ENCODE results near the gene GALNT14. TPM values are rescaled to one million over a fixed set of nuclear protein-coding genes. Genes with fewer than 3 reads are reported as not detected.

GALNT14 gene
- total RNA-seq, 3 donors from 2014 or later (not counting 1 experiment from before 2014, with no cell fraction given), result 0.68 TPM; not detected in 2

DNA sequence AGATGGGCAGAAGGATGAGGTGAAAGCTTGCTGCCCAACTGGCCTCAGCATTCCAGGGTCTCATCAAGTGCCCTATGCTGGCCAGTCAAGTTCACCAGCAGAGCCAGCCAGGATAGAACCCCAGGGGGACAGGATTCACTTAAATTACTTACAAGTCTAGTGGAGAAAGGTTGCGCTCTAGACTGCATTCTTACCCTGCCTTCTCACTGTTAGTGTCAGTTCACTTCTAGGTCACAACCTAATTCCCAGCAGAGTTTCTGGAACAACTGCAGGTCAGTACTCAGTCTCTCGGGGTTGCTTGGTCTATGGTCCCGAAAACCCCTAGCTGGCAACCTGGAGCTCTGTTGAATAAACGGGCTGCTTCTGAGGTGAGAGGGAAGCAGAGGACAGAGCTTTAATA is 32.9 kb upstream of the GALNT14 start:
- Histone ChIP-seq H3K36me3 (ENCODE audit: control insufficient read depth, insufficient read depth, low read length) (no peaks in the 10 kb centered on the region), H3K9me3 (ENCODE audit: control insufficient read depth, insufficient read depth, low read length) (no peaks in the 10 kb centered on the region), H3K4me3 (ENCODE audit: low read length) (no peak overlapping the region), H3K27ac (ENCODE audit: low read length) (no peak overlapping the region), H3K4me1 (ENCODE audit: control insufficient read depth, insufficient read depth, low read length) (no peaks in the 10 kb centered on the region), H3K27me3 (ENCODE audit: control insufficient read depth, insufficient read depth, low read length) (no peaks in the 10 kb centered on the region)
- no peak overlapping the region for H3K4me3 Mint-ChIP-seq
- no peak overlapping the region for H3K27ac Mint-ChIP-seq
- no peaks in the 10 kb centered on the region for H3K9me3 Mint-ChIP-seq
- TF ChIP-seq CTCF (IDR thresholded peaks at IDR 0.05), result no peak
- no peak for ATAC-seq
- intact Hi-C loops (cut with micrococcal nuclease), result loop anchor here (2.0 kb wide), 2 partner anchors 162 to 456 kb away; no protein-coding TSS in a partner anchor
- H3K27me3 Mint-ChIP-seq (ENCODE audit: low read depth in 2 of 2), result peaks cover 7 to 8% of the 10 kb centered on the region in 2 donors
- no peaks in the 10 kb centered on the region for H3K4me1 Mint-ChIP-seq
- no peak for DNase-seq
- no peaks in the 10 kb centered on the region for H3K36me3 Mint-ChIP-seq
- 86% methylated on average over 4 of the region's 4 CpGs for WGBS (ENCODE audit: insufficient coverage)

DNA sequence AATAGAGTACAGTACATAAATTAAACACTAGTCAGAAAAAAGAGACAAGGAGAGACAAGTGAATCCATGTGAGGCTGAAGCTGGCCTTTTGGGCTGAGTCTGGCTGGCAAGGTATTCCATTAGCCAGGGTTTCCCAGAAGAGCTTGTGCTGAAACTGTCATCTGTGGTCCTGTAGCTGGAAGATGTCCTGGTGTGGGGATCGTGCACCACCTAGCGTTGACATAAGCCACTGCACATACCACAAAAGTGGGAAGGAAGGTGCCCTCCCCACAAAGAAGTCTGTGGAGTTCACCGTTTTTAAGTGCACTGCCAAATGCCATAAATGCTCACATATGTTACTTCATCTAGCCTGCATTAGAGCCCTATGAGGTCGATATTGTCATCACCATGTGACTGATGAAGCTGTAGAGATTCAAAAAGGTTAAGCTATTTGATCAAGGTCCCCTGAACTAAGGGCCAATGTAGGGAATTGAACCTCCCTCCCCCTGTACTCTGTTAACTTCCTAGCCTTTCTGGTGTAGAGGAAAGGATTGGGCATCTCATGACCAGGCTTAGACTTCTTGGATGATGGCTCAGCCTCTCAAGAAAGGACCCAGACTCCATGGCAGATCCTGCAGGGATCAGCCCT is 31.9 kb upstream of the GALNT14 start:
- Histone ChIP-seq H3K27ac (ENCODE audit: low read length) (no peak overlapping the region), H3K9me3 (ENCODE audit: control insufficient read depth, insufficient read depth, low read length) (no peaks in the 10 kb centered on the region), H3K4me1 (ENCODE audit: control insufficient read depth, insufficient read depth, low read length) (no peaks in the 10 kb centered on the region), H3K27me3 (ENCODE audit: control insufficient read depth, insufficient read depth, low read length) (no peaks in the 10 kb centered on the region), H3K4me3 (ENCODE audit: low read length) (no peak overlapping the region), H3K36me3 (ENCODE audit: control insufficient read depth, insufficient read depth, low read length) (no peaks in the 10 kb centered on the region)
- intact Hi-C loops (cut with micrococcal nuclease), result loop anchor here (2.0 kb wide), 2 partner anchors 163 to 455 kb away; no protein-coding TSS in a partner anchor
- ATAC-seq (peak; percentile 61 to 95 (median 76)), DNase-seq (peak; percentile 24 to 72)
- peak; percentile 73 for TF ChIP-seq CTCF (IDR thresholded peaks at IDR 0.05)
- 0% methylated on average over 4 of the region's 4 CpGs for WGBS (ENCODE audit: insufficient coverage)
- Mint-ChIP-seq H3K36me3 (no peaks in the 10 kb centered on the region), H3K4me1 (peaks cover under 1% of the 10 kb centered on the region in 2 donors), H3K27me3 (ENCODE audit: low read depth in 2 of 2) (peaks cover 7 to 8% of the 10 kb centered on the region in 2 donors), H3K4me3 (no peak overlapping the region), H3K27ac (no peak overlapping the region), H3K9me3 (no peaks in the 10 kb centered on the region)

DNA sequence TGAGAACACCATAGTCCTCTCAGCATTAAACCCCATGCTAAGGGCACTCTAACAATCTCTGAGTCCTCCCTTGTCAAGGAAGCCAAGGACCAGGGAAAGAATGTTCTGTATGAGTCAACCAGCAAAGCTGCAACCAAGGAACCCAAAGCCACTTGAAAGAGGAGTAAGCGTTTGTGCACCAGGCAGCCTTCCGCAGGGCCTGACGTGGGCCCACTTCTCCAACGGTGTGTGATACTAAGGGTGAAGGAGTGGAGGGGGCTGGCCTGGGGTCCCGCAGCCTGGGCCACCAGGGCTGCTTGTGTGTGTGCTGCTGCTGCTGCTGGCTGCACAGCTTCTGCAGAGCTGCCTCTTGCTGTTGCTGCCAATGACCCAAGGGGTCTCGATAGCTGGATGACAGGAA is 30.1 kb upstream of the GALNT14 start:
- Histone ChIP-seq H3K27ac (ENCODE audit: low read length) (no peak overlapping the region), H3K9me3 (ENCODE audit: control insufficient read depth, insufficient read depth, low read length) (no peaks in the 10 kb centered on the region), H3K27me3 (ENCODE audit: control insufficient read depth, insufficient read depth, low read length) (no peaks in the 10 kb centered on the region), H3K4me1 (ENCODE audit: control insufficient read depth, insufficient read depth, low read length) (no peaks in the 10 kb centered on the region), H3K36me3 (ENCODE audit: control insufficient read depth, insufficient read depth, low read length) (no peaks in the 10 kb centered on the region), H3K4me3 (ENCODE audit: low read length) (no peak overlapping the region)
- Mint-ChIP-seq H3K27ac (no peak overlapping the region), H3K27me3 (ENCODE audit: low read depth in 2 of 2) (peaks cover 8 to 11% of the 10 kb centered on the region in 2 donors), H3K36me3 (no peaks in the 10 kb centered on the region), H3K9me3 (no peaks in the 10 kb centered on the region), H3K4me1 (peaks cover 5 to 6% of the 10 kb centered on the region in 2 donors), H3K4me3 (no peak overlapping the region)
- ATAC-seq, result no peak
- DNase-seq, result no peak
- 72% methylated on average over 6 of the region's 6 CpGs for WGBS (ENCODE audit: insufficient coverage)
- TF ChIP-seq CTCF (IDR thresholded peaks at IDR 0.05), result no peak
- intact Hi-C loops (cut with micrococcal nuclease), result no loop called here

GRCh38 chr2:31166925-31167324 is 28.7 kb upstream of the GALNT14 start:
- ATAC-seq (no peak), DNase-seq (no peak)
- Mint-ChIP-seq H3K9me3 (no peaks in the 10 kb centered on the region), H3K4me3 (no peak overlapping the region), H3K27me3 (ENCODE audit: low read depth in 2 of 2) (peaks cover 8 to 11% of the 10 kb centered on the region in 2 donors), H3K36me3 (no peaks in the 10 kb centered on the region), H3K4me1 (peaks cover 5 to 6% of the 10 kb centered on the region in 2 donors), H3K27ac (no peak overlapping the region)
- H3K4me3 ChIP-seq (ENCODE audit: low read length), result no peak overlapping the region
- 94% methylated on average over 1 of the region's 1 CpG for WGBS (ENCODE audit: insufficient coverage)
- TF ChIP-seq CTCF (IDR thresholded peaks at IDR 0.05), result no peak
- H3K9me3 ChIP-seq (ENCODE audit: control insufficient read depth, insufficient read depth, low read length), result no peaks in the 10 kb centered on the region
- intact Hi-C loops (cut with micrococcal nuclease), result no loop called here
- no peaks in the 10 kb centered on the region for H3K27me3 ChIP-seq (ENCODE audit: control insufficient read depth, insufficient read depth, low read length)
- no peaks in the 10 kb centered on the region for H3K36me3 ChIP-seq (ENCODE audit: control insufficient read depth, insufficient read depth, low read length)
- no peak overlapping the region for H3K27ac ChIP-seq (ENCODE audit: low read length)
- no peaks in the 10 kb centered on the region for H3K4me1 ChIP-seq (ENCODE audit: control insufficient read depth, insufficient read depth, low read length)
